Lower lobe of right lung (tissue), 2 donors: ENCODE results near the gene GPR42. TPM values are rescaled to one million over a fixed set of nuclear protein-coding genes. Genes with fewer than 3 reads are reported as not detected.

Source experiments
- ATAC-seq, 2 donors: fragments of 200-7000 bp; cut with Tn5 transposase; one replicate each; pipeline ENCODE4 v1.9.1; 2020 to 2022; ENCODE audit warnings: mild to moderate bottlenecking in 2 of 2, moderate library complexity in 2 of 2
- DNase-seq: peaks from one replicate; pipeline ENCODE4 v3.0.0-alpha.2; 2020
- H3K27ac ChIP-seq: fragments of 200-600 bp; one replicate; pipeline ENCODE4 v1.8.0; 2022
- H3K27me3 ChIP-seq: fragments of 200-600 bp; one replicate; pipeline ENCODE4 v1.8.0; 2022; ENCODE audit warnings: low read depth
- H3K36me3 ChIP-seq: fragments of 200-600 bp; one replicate; pipeline ENCODE4 v1.8.0; 2022; ENCODE audit warnings: mild to moderate bottlenecking
- H3K4me1 ChIP-seq: fragments of 200-600 bp; one replicate; pipeline ENCODE4 v1.8.0; 2022
- H3K4me3 ChIP-seq: fragments of 200-600 bp; one replicate; pipeline ENCODE4 v1.8.0; 2022; ENCODE audit warnings: mild to moderate bottlenecking
- H3K9me3 ChIP-seq: fragments of 200-600 bp; one replicate; pipeline ENCODE4 v1.8.0; 2022
- CTCF ChIP-seq: fragments of 200-600 bp; IDR thresholded peaks from one replicate; pipeline ENCODE4 v1.8.0; 2022; ENCODE audit warnings: antibody characterized with exemption, mild to moderate bottlenecking
- intact Hi-C: fragments of 100-400 bp; cut with DNase I; formaldehyde crosslinking; loops from one replicate; pipeline ENCODE4 v1.11.0; 2022
- total RNA-seq: library from RNA; stranded (reverse); fragmentation: NEBNext Ultra II Directional; extraction: Animal tissue kit (Norgen Biotek cat#: 25700); gene quantifications from one replicate; pipeline ENCODE4 v1.2.1, GENCODE V29; 2021
- donor health status: DM: no; HTN: yes; CAD: no; lungs with severe emphysema.

GPR42 gene
- total RNA-seq, 1 donor from 2014 or later: not detected

- Histone ChIP-seq H3K27ac (no peak overlapping the region), H3K36me3 (no peaks in the 10 kb centered on the region), H3K27me3 (peaks cover 15% of the 10 kb centered on the region), H3K4me1 (no peaks in the 10 kb centered on the region), H3K9me3 (no peaks in the 10 kb centered on the region), H3K4me3 (no peak overlapping the region)
- ATAC-seq: peak in 1 of 2 donors; percentile 10
- no peak for DNase-seq
- TF ChIP-seq CTCF: no peak
- intact Hi-C loops: no loop called here
These were observed 34.5 kb upstream of the GPR42 start for GRCh38 chr19:35336166-35336955.

GRCh38 chr19:35337097-35337983, 33.5 kb upstream of the GPR42 start:
- no peaks in the 10 kb centered on the region for H3K9me3 ChIP-seq
- ATAC-seq (peak in 1 of 2 donors; percentile 9), DNase-seq (no peak)
- no peaks in the 10 kb centered on the region for H3K4me1 ChIP-seq
- H3K36me3 ChIP-seq: no peaks in the 10 kb centered on the region
- intact Hi-C loops: no loop called here
- H3K27me3 ChIP-seq: peaks cover 7% of the 10 kb centered on the region
- no peak overlapping the region for H3K27ac ChIP-seq
- no peak for TF ChIP-seq CTCF
- H3K4me3 ChIP-seq: no peak overlapping the region

- no peaks in the 10 kb centered on the region for H3K36me3 ChIP-seq
- no peak for ATAC-seq
- intact Hi-C loops: no loop called here
- H3K27ac ChIP-seq: no peak overlapping the region
- no peaks in the 10 kb centered on the region for H3K4me1 ChIP-seq
- no peak for TF ChIP-seq CTCF
- H3K9me3 ChIP-seq: no peaks in the 10 kb centered on the region
- no peak for DNase-seq
- peaks cover 7% of the 10 kb centered on the region for H3K27me3 ChIP-seq
- no peak overlapping the region for H3K4me3 ChIP-seq
These were observed 32.9 kb upstream of the GPR42 start for GRCh38 chr19:35337984-35338296.

- ATAC-seq (no peak), DNase-seq (peak; percentile 19)
- no peak for TF ChIP-seq CTCF
- H3K4me1 ChIP-seq: no peaks in the 10 kb centered on the region
- no peak overlapping the region for H3K4me3 ChIP-seq
- H3K27me3 ChIP-seq: no peaks in the 10 kb centered on the region
- H3K9me3 ChIP-seq: no peaks in the 10 kb centered on the region
- intact Hi-C loops: no loop called here
- H3K27ac ChIP-seq: no peak overlapping the region
- H3K36me3 ChIP-seq: no peaks in the 10 kb centered on the region
These were observed 30.4 kb upstream of the GPR42 start for GRCh38 chr19:35340431-35340830.

- H3K4me3 ChIP-seq: no peak overlapping the region
- peak; percentile 26 for DNase-seq
- no peaks in the 10 kb centered on the region for H3K4me1 ChIP-seq
- no peak overlapping the region for H3K27ac ChIP-seq
- H3K36me3 ChIP-seq: no peaks in the 10 kb centered on the region
- ATAC-seq: no peak
- no peaks in the 10 kb centered on the region for H3K9me3 ChIP-seq
- TF ChIP-seq CTCF: no peak
- no peaks in the 10 kb centered on the region for H3K27me3 ChIP-seq
- intact Hi-C loops: no loop called here
These were observed 29.9 kb upstream of the GPR42 start for GRCh38 chr19:35341006-35341405.
